GM18526 (cell line): ENCODE data around the gene CACNA1D.

Experiments
- POLR2A ChIP-seq: IDR thresholded peaks from 3 replicates; pipeline ENCODE4 v1.6.1; 2011; ENCODE audit not compliant: insufficient read length; ENCODE audit errors: extremely low read depth

CACNA1D gene

GRCh38 chr3:53789459-53789858 lies 295.0 kb downstream of the CACNA1D start:
- TF ChIP-seq POLR2A: no peak

GRCh38 chr3:53790470-53790869 lies 296.1 kb downstream of the CACNA1D start:
- no peak for TF ChIP-seq POLR2A

GRCh38 chr3:53791317-53791716 lies 296.9 kb downstream of the CACNA1D start:
- TF ChIP-seq POLR2A: no peak

- no peak for TF ChIP-seq POLR2A
Observed at GRCh38 chr3:53792866-53793265, 298.5 kb downstream of the CACNA1D start.

GRCh38 chr3:53794597-53794996 lies 300.2 kb downstream of the CACNA1D start:
- no peak for TF ChIP-seq POLR2A

GRCh38 chr3:53795176-53795575 lies 300.8 kb downstream of the CACNA1D start:
- TF ChIP-seq POLR2A: no peak

- no peak for TF ChIP-seq POLR2A
Observed at GRCh38 chr3:53795789-53796560, 301.6 kb downstream of the CACNA1D start.

- TF ChIP-seq POLR2A: no peak
Observed at GRCh38 chr3:53798144-53798543, 303.7 kb downstream of the CACNA1D start.

GRCh38 chr3:53799338-53799865 lies 305.0 kb downstream of the CACNA1D start:
- no peak for TF ChIP-seq POLR2A

GRCh38 chr3:53800041-53800906 lies 305.9 kb downstream of the CACNA1D start:
- no peak for TF ChIP-seq POLR2A

GRCh38 chr3:53801319-53801718 lies 306.9 kb downstream of the CACNA1D start:
- TF ChIP-seq POLR2A: no peak

- TF ChIP-seq POLR2A: no peak
Observed at GRCh38 chr3:53802256-53802880, 308.0 kb downstream of the CACNA1D start.

- no peak for TF ChIP-seq POLR2A
Observed at GRCh38 chr3:53803124-53803815, 308.9 kb downstream of the CACNA1D start.

- TF ChIP-seq POLR2A: no peak
Observed at GRCh38 chr3:53803816-53804695, 309.6 kb downstream of the CACNA1D start.
